NCI-H2196 treated with DMSO at 0.1 percent for 48 hours (cell line): ENCODE results near the gene ZNF738.
"Not testable (repeated sequence)": the region's sequence is repeated elsewhere in the genome, so short reads cannot be mapped to it uniquely, and the experiment has no call there.

ENCODE experiments used
- DNase-seq: peaks from one replicate; lab custom pipeline; 2025; ENCODE audit not compliant: unreplicated experiment; lab: John Stamatoyannopoulos, UW

ZNF738 gene

DNA sequence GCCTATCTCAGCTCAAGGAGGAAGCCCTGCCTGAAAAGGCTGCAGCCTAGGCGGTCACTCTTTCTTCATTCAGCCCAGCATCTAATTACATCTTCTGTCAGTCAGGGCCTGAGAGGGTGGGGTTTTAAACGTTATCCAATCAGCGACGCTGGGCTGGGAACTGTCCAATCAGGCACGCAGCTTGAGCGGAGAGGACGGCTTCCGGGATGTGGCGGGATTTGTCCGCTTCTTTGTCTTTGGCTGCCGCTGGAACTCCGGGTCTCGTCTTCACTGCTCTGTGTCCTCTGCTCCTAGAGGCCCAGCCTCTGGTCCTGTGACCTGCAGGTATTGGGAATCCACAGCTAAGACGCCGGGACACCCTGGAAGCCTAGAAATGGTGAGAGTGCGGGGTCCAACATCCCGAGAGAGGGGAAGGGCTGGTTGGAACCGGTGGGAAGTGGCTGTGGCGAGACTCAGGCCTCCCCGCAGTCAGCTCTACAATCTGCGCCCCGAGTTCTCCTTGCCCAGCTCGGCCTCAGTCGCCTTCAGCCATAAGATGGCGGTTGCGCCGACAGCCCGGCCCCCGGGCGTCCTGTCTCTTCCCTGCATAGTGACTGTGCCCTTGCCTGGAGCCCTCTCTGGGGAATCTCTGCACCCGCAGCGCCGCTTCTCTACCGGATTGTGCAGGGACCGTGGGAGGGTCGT, at the start of gene ZNF738:
Gene ZNF738, plus strand, starts transcription at position 233 of the 684 bp plus-strand sequence. Its CDS starts 141 bp downstream, at position 374.
- peak; percentile 84 for DNase-seq

DNA sequence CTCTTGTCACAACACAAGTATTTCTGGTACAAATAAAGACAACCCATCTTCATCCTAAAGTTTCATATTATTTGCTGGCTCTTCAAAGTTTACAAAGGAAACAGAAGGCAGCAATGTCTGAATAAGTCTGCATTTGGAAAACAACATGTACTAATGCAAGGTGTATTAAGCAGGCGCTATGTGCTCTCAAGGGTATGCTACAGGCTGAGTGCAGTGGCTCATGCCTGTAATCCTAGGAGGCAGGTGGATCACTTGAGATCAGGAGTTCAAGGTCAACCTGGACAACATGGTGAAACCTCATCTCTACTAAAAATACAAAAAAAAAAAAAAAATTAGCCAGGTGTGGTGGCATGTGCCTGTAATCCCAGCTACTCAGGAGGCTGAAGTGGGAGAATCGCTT, 46.0 kb upstream of the ZNF738 start:
- not testable (repeated sequence) for DNase-seq

DNA sequence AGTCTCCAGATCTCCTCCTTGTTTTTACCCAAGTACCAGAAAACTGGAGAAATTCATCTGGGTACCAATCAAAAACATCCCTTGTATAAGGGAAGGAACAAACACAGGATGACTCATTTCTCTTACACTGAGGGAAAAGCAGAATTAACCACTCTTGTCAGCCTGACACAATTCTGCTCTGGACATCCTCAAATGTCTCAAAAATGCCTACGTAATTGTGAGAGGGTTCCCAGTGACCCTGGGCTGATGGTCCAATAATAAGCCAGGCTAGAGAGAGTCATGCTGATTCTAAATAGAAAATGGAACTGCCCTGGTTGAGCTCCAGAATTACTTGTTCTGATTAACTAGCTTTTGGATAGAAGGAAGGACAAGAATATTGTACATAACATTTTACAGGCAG, 44.1 kb upstream of the ZNF738 start:
- no peak for DNase-seq

DNA sequence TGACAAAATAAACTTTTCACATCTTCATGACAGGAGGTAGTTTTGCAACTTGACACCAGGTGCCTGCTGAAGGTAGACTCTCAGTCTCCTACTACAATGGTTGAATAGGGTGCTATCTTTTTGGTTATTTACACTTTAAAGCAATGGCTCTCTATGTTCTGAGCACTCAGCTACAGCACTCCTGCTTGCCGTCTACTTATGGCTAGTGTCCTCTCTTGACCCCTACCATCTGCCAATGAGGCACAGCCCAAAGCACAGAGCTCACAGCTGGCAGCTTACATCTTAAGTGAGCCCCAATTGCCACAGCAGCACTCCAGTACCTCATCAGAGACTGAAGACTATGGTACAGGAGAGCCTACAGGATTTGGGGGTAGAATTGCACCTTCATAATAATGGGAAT, 41.0 kb upstream of the ZNF738 start:
- no peak for DNase-seq

DNA sequence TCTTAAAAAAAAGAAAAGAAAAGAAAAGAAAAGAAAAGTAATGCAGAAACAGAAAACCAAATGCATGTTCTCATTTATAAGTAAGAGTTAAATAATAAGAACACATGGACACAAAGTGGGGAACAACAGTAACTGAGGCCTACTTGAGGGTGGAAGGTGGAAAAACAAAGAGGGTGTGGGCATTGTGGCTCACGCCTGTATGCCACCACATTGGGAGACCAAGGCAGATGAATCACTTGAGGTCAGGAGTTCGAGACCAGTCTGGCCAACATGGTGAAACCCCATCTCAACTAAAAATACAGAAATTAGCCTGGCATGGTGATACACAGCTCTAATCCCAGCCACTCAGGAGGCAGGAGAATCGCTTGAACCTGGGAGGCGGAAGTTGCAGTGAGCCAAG, 37.7 kb upstream of the ZNF738 start:
- DNase-seq, result no peak

DNA sequence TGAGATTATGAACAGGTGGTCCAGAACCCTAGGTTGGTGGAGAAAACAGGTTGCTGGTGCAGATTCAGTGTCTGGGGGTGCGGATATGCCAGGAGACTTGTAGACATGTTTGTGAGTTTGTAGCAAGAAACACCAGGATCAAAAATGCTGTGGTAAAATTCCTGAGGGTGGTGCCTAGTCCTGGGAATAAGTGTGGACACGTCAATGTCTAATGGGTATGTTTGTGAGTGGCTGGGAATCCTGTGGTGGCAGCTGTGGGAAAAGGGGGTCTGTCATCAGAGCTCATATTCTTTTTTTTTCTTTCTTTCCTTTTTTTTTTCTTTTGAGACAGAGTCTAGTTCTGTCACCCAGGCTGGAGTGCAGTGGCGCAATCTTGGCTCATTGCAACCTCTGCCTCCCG, 36.8 kb upstream of the ZNF738 start:
- DNase-seq, result no peak

DNA sequence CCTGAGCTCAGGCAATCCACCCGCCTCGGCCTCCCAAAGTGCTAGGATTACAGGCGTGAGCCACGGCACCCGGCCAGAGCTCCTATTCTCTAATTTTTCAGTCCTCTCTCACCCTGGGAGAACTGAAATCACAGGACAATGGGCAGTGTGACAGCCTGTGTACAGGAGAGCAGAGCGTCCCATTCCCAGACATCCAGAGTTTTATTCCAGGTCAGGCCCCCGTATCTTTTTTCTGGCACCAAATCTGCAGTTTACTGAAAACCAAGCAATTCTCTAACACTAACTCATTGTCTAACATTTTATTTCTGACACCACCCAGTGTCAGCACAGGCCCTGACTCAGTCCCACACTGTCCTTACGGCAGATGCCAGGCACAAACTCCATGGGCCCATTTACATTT, 36.3 kb upstream of the ZNF738 start:
- no peak for DNase-seq

DNA sequence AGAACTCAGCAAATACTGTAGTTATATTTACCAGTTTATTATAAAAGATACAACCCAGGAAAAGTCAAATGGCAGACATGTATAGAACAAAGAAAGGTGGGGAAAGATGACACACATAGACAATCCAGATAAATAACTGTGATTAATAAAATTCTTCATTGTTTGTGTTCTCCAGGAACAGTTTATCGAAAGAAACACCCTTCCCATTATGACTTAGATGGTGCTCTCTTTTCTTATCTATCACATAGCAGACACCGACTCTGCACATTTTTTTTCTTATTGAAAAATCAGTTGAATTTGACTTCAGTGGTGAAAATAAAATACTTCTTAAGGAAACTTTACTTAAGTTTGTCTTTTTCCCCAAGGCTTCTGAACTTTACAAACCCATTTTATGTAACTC, 35.8 kb upstream of the ZNF738 start:
- DNase-seq, result no peak

DNA sequence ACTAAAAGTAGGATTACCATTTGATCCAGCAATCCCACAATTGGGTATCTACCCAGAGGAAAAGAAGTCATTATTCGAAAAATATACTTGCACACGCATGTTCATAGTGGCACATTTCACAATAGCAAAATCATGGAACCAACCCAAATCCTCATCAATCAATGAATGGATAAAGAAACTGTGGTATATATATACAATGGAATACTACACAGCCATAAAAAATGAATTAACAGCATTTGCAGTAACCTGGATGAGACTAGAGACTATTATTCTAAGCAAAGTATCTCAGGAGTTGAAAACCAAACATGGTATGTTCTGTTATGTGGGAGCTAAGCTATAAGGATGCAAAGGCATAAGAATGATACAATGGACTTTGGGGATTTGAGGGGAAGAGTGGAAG, 32.6 kb upstream of the ZNF738 start:
- DNase-seq, result no peak

DNA sequence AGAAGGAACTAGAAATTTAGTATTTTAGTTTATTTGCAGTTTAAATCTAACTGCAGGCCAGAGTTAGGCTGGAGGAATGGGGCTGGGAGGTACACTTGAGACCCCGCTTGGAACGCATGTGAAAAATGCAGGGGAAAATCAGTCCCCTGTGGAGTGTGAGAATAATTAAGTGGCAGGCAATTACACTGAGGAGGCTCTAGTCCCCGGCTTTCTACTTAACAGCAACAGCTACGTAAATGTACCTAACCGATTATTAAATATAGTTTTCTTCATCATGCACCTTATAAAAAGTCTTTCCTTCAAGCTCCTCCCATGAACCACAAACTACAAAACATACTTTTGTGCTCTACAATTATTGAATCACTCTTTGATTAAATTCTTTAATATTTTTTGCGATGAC, 30.4 kb upstream of the ZNF738 start:
- no peak for DNase-seq

DNA sequence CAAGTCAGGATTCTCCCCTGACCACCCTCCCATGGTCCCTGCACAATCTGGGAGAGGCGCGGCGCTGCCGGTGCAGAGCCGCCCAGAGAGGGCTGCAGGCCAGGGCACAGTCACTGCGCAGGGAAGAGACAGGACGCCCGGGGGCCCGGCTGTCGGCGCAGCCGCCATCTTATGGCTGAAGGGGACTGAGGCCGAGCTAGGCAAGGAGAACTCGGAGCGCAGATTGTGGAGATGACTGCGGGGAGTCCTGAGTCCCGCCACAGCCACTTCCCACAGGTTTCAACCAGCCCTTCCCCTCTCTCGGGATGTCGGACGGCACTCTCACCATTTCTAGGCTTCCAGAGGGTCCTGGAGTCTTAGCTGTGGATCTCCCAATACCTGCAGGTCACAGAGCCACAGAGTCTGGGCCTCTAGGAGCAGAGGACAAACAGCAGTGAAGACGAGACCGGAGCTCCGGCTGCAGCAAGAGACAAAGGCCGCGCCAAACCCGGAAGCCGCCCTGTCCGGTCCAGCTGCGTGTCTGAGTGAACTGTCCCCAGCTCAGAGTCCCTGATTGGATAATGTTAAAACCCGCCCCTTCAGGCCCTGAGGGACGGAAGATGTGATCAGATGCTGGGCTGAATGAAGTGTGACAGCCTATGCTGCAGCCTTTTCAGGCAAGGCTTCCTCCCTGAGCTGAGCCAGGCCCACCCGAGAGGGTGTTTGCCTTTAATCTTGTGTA, 29.8 kb upstream of the ZNF738 start, which contains the start of gene ZNF708:
Gene ZNF708, minus strand, starts transcription at position 526 of the 721 bp plus-strand sequence. Its CDS starts 198 bp downstream, at position 328.
- DNase-seq, result peak; percentile 83

DNA sequence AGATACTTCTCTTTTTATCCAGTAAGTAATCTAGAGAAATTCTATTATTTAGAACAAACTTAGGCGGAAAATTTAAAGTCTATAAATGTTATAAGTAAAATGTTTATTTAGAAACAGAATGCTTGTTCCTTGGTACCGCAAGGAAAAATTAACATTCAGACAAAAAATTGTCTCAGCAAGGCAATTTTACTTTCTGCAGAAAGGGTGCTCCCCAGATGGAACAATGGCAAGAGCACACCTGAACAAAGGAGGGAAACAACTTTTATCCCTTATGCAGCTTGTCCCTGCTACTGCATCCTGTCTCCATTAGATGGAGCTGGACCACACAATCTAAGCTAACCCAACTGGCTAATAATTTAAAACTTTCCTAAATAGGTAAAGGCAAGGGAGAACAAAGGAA, 23.1 kb upstream of the ZNF738 start:
- DNase-seq, result no peak

DNA sequence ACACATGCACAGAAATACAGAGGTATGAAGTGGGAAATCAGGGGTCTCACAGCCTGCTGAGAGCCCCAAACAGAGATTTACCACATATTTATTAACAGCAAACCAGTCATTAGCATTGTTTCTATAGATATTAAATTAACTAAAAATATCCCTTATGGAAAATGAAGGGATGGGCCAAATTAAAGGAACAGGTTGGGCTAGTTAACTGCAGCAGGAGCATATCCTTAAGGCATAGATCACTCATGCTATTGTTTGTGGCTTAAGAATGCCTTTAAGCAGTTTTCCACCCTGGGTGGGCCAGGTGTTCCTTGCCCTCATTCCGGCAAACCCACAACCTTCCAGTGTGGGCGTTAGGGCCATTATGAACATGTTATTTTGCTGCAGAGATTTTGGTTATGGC, 14.0 kb upstream of the ZNF738 start:
- not testable (repeated sequence) for DNase-seq

DNA sequence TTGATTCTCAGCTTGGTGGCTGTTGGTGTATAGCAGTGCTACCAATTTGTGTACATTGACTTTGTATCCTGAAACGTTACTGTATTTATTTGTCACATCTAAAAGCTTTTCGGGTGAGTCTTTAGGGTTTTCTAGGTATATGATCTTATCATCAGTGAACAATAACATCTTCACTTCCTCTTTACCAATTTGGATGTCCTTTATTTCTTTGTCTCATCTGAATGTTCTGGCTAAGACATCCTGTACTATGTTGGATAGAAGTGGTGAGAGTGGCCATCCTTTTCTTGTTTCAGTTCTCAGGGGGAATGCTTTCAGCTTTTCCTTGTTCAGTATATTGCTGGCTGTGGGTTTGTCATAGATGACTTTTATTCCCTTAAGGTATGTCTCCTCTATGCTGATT, 6.0 kb upstream of the ZNF738 start:
- DNase-seq, result no peak

DNA sequence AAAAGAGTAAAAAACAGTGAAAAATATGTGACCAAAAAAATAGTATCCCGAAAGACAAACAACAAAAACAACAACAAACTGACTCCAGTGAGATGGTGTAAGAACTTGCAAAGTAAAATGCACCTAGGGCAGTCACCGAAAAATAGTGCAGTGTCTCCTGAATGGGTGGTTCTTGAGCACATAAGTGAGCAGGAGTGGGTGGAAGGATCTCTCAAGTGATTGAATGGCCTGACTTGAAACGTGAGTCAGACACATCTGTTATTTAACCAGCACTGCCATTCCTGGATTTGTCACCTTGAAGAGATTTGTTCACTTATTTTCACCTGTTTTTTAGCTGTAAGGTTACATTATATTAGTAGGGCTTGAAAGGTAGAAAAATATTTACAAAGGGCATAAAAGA, 3.5 kb downstream of the ZNF738 start:
- DNase-seq, result no peak

DNA sequence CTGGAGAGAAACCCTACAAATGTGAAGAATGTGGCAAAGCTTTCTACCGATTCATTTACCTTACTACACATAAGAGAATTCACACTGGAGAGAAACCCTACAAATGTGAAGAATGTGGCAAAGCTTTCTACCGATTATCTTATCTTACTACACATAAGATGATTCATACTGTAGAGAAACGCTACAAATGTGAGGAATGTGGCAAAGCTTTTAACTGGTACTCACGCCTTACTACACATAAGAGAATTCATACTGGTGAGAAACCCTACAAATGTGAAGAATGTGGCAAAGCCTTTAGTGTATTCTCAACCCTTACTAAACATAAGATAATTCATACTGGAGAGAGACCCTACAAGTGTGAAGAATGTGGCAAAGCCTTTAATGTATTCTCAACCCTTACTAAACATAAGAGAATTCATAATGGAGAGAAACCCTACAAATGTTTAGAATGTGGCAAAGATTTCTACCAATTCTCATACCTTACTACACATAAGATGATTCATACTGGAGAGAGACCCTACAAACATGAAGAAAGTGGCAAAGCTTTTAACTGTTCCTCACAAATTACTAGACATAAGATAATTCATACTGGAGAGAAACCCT, 25.3 kb downstream of the ZNF738 start:
- DNase-seq, result no peak

DNA sequence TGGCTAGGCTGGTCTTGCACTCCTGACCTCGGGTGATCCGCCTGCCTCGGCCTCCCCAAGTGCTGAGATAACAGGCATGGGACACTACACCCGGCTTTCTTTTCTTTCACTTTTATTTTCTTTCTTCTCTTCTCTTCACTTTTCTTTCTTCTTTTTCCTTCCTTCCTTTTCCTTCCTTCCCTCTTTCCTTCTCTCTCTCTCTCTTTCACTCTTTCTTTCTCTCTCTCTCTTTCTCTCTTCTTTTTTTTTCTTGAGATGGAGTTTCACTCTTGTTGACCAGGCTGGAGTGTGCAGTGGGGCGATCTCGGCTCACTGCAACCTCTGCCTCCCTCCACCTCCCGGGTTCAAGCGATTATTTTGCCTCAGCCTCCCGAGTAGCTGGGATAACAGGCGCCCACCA, 37.3 kb downstream of the ZNF738 start:
- DNase-seq, result no peak

DNA sequence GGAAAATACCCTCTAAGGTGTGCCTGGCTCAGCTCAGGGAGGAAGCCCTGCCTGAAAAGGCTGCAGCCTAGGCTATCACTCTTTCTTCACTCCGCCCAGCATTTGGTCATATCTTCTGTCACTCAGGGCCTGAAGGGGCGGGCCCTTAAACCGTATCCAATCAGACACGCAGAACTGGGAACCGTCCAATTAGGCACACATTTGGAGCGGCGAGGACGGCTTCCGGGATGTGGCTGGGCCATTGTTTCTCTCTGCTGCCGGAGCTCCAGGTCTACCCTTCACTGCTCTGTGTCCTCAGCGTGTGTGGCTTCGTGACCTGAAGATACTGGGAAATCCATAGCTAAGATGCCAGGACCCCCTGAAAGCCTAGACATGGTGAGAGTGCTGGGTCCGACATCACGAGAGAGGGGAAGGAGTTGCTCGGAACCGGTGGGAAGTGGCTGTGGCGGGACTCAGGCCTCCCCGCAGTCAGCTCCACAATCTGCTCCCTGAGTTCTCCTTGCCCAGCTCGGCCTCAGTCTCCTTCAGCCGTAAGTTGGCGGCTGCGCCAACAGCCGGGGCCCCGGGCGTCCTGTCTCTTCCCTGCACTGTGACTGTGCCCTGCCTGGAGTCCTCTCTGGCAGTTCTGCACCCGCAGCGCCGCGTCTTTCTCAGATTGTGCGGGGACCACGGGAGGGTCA, 38.2 kb downstream of the ZNF738 start, which contains the start of gene ZNF493:
Gene ZNF493, plus strand, starts transcription at position 241 of the 680 bp plus-strand sequence. Its CDS starts 105 bp downstream, at position 346.
- peak; percentile 87 for DNase-seq

DNA sequence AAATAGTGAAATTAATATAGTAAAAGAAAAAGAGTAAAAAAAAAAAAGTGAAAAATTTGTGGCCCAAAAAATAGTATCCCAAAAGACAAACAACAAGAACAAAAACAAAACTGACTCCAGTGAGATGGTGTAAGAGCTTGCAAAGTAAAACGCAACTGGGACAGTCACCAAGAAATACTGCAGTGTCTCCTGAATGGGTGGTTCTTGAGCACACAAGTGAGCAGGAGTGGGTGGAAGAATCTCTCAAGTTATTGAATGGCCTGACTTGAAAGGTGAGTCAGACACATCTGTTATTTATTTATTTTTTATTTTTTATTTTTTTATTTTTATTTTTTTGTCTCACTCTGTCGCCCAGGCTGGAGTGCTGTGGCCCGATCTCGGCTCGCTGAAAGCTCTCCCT, 40.1 kb downstream of the ZNF738 start:
- DNase-seq, result no peak

DNA sequence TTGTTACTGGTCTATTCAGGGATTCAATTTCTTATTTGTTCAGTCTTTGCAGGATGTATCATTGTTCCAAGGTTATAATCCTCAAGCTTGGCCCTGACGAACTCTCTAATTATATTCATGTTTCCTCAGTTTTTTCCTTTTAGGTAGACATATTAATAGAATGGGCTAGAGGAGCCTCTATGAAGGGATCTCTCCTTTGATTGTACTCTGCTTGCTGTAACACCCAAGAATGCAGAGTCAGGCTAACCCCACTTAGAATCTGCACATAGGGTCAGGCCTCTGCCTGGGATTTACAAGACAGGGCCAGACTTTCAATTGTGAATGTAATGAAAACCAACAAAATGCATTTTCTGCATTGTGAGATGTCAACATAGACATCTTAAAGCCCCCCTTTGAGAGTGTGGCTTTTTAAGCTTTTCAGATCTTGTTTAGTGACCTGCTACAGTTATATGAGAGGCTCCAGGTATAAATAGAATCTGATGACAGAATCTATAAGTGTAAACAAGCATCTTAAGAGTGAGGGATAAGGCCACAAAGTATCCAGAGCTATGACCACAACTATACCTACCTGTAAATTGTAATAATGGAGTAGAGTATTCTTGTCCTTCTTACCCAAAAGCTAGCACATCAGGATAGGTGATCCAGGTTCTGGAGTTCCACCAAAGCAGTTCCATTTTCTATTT, 43.6 kb downstream of the ZNF738 start:
- no peak for DNase-seq

DNA sequence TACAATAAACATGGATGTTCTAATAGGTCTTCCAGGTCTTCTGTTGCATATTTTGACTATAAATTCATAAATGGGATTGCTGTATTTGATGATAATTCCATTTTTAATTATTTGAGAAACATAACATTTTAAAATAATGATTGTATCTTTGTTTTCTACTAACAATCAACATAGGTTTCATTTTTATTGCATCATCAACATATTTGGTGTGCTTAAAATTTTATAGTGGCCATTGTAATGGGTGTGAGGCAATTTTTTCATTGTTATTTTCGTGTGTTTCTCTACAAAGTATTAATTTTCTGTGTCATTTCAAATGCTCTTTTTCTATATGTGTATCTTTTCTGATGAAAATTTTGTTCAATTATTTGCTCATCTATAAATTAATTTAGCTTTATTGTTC, 51.4 kb downstream of the ZNF738 start:
- no peak for DNase-seq
